ENCODE results near the gene ACVR1B.

Gene ACVR1B

GRCh38 chr12:52005903-52006703 is 54.6 kb downstream of the ACVR1B start:
- no peak for DNase-seq

- DNase-seq, result no peak
Measured at GRCh38 chr12:52006726-52007157, 55.2 kb downstream of the ACVR1B start, which contains the start of gene TAMALIN. TSS of gene TAMALIN (plus strand) at chr12:52006946. CDS start at chr12:52007020, 74 bp downstream.

GRCh38 chr12:52007158-52007921 is 55.8 kb downstream of the ACVR1B start:
- DNase-seq, result no peak

GRCh38 chr12:52007982-52008510 is 56.5 kb downstream of the ACVR1B start:
- no peak for DNase-seq

- DNase-seq, result no peak
Measured at GRCh38 chr12:52009081-52009751, 57.7 kb downstream of the ACVR1B start.

GRCh38 chr12:52010152-52010622 is 58.7 kb downstream of the ACVR1B start:
- no peak for DNase-seq

- no peak for DNase-seq
Measured at GRCh38 chr12:52010692-52011601, 59.4 kb downstream of the ACVR1B start.

GRCh38 chr12:52011602-52012214 is 60.2 kb downstream of the ACVR1B start:
- DNase-seq, result no peak

GRCh38 chr12:52013626-52014310 is 62.3 kb downstream of the ACVR1B start:
- no peak for DNase-seq

GRCh38 chr12:52014567-52015530 is 63.4 kb downstream of the ACVR1B start:
- DNase-seq, result no peak

GRCh38 chr12:52015532-52016041 is 64.1 kb downstream of the ACVR1B start:
- no peak for DNase-seq

- no peak for DNase-seq
Measured at GRCh38 chr12:52018433-52019112, 67.1 kb downstream of the ACVR1B start.

GRCh38 chr12:52019113-52019770 is 67.7 kb downstream of the ACVR1B start:
- no peak for DNase-seq

GRCh38 chr12:52020539-52021336 is 69.2 kb downstream of the ACVR1B start:
- DNase-seq, result no peak

- no peak for DNase-seq
Measured at GRCh38 chr12:52022841-52023181, 71.3 kb downstream of the ACVR1B start.

- peak in 1 of 2 experiments; percentile 5 for DNase-seq
Measured at GRCh38 chr12:52023182-52023975, 71.9 kb downstream of the ACVR1B start.

Data from cerebellar nuclear complex (tissue), 1 donor.